GM21825 (cell line): ENCODE measurements around the gene L3MBTL1.
A peak's percentile ranks its signal among the peaks of the same experiment; 100 is the strongest.

Source experiments
- ATAC-seq: cut with Tn5 transposase; IDR thresholded peaks from one replicate; pipeline ENCODE4 v1.9.1; 2021; ENCODE audit warnings: mild to moderate bottlenecking, moderate library complexity; ENCODE audit not compliant: unreplicated experiment

Gene L3MBTL1

GRCh38 chr20:43507150-43508080 lies at the start of gene L3MBTL1:
L3MBTL1 (plus strand) TSS chr20:43507697; CDS start chr20:43513504, 5,807 bp downstream.
- no peak for ATAC-seq

DNA sequence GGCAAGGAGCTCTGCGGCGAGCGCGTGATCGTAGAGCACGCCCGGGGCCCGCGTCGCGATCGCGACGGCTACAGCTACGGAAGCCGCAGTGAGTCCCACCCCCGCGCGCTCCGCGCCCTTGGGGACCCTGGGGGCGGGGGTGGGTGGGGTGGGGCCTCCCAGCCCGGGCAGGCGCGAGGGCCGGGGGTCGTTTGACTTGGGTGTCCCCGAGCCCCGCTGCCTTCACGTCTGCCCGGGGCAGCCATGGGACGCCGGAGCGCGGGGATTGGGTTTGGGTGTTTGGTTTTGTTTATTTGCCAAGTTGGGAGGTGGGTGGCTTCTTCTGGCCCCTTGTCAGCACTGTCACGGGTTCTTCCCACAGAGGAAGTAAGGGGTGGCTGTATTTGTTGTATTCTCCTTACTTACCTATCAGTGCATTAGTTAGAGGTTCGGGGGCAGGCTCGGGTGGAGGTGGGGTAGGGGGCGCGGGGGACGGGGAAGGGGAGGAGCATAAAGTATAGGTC lies 49.0 kb upstream of the L3MBTL1 start:
- ATAC-seq, result no peak

DNA sequence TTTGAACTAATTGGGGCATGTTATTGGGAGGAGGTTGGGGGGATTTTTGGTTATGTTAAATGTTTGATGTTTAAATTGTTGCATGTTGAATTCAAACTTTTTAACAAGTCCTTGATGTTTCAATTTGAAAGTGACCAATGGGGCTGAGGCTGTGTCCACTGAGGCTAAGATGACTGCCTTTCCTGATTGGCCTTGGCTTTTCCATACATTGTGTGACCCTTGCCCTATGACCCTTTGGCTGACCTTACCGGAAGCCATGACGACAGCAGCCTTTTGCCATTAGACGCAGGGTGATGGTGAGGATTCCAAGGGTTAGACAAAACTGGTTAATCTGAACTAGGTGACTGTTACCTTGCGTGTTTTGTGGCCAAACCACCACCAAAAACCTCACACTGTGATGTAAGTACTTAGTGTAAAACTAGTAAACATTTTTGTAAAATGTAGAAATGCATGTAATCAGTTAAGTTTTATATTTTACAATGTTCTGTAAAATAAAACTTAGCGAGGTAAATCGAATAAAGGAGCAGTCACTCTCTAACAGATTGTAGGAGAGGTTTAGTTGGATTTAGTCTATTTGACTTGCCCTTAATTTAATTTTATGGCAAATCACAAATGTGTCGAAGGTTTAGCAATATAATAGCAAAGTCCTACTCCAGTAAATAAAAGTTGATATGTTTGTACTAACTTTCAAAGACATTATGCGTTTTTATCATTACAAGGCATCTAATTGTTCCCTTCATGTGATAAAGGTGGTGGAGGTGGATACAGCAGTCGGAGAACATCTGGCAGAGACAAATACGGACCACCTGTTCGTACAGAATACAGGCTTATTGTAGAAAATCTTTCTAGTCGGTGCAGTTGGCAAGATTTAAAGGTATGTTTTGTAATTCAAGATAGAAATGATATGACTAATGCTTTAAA lies 48.2 kb upstream of the L3MBTL1 start:
- ATAC-seq, result no peak

GRCh38 chr20:43460172-43460829 lies 47.2 kb upstream of the L3MBTL1 start:
- ATAC-seq, result no peak

DNA sequence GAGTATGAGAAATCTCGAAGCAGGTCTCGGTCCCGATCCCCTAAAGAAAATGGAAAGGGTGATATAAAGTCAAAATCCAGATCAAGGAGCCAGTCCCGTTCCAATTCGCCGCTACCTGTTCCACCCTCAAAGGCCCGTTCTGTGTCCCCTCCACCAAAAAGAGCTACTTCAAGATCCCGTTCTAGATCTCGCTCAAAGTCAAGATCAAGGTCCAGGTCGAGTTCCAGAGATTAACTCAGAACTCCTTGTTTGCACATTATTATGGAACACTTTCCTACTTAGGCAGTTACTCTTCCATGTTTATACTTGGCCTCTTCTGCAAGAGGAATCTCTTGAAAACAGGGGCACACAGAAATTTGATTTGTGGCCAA lies 46.7 kb upstream of the L3MBTL1 start:
- ATAC-seq, result no peak

- ATAC-seq, result no peak
These were observed 45.4 kb upstream of the L3MBTL1 start for GRCh38 chr20:43461894-43462659.

DNA sequence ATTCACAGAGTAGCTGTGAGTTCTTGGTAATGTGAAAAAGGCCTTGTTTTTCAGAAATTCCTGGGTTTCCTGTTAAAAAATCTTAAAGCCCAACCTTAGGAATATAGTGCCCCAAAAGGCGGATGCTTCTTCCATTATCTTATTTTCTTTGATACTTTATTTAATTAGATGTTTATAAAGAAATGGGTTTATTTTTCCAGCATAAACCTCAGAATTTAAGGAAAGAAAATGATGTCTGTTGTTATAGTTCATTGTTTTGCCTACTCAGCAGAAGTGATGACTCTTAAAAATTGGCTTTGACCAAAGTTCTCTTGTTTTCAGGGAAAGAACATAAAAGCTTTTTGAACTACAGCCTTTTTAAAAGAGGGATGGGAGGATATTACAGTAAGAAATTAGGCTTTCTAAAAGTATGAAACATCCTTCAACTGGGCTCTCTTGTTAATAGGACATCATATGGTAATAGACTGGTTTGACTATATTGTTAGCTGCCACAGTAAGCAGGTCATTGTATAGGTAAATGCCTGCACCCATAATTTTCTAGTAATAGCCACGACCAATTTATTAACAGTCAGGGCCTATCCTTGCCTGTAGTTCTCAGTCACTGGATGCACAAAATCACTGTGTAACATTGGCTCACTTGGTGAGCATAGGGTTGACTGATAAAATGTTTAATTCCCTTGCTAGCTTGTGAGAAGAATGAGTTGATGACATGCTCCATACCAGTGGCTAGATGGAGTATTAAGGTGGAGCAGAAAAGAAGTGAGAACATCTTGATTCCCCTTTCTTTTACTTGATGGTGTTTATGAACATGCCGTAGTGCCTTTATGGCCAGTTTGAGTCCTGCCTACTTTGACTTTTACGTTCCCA lies 44.6 kb upstream of the L3MBTL1 start:
- ATAC-seq, result no peak

GRCh38 chr20:43463527-43464218 lies 43.8 kb upstream of the L3MBTL1 start:
- ATAC-seq, result no peak

GRCh38 chr20:43464219-43464790 lies 43.2 kb upstream of the L3MBTL1 start:
- no peak for ATAC-seq

DNA sequence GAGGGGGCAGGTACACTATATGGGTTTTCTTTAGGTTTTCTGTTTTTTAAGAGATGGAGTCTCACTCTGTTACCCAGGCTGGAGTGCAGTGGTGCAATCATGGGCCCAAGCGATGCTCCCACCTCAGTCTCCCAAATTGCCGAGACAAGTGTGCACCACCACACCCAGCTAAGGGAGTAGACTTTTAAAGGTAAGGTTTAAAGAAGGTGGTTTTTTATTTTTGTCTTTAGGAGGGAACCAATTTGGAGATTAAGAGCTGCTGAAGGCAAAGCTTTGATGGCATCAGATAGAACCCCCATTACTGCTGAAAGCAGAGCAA lies 41.9 kb upstream of the L3MBTL1 start:
- no peak for ATAC-seq

GRCh38 chr20:43467589-43467988 lies 39.9 kb upstream of the L3MBTL1 start:
- ATAC-seq, result no peak

GRCh38 chr20:43472671-43473380 lies 34.7 kb upstream of the L3MBTL1 start:
- ATAC-seq, result no peak

GRCh38 chr20:43473381-43473704 lies 34.2 kb upstream of the L3MBTL1 start:
- ATAC-seq, result no peak

DNA sequence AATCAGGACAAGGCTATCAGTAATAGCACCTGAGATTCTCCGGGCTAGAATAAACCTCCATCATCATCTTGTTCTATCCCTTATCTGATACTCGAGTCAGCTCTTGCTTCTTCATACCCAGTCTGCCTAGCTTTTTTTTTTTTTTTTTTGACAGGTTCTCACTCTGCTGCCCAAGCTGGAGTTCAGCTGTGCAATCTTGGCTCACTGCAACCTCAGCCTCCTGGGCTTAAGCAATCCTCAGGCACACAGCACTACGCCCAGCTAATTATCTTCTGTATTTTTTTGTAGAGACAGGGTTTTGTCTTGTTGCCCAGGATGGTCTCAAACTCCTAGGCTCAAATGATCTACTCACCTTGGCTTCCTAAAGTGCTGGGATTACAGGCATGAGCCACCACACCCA lies 30.3 kb upstream of the L3MBTL1 start:
- no peak for ATAC-seq

DNA sequence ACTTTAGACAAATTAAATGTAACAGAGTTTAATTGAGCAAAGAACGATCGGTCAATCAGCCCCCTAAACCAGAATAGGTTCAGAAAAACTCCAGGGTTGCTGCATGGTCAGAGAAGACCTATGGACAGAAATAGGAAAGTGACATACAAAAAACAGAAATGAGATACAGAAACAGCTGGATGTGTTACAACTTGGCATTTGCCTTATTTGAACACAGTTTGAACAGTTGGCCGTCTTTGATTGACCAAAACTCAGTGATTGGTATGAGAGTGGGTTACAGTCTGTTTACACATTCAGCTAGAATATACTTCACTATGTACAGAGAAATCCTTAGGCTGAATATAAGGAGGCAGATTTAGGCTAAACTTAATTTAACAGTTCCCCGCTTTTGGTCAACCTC lies 29.9 kb upstream of the L3MBTL1 start:
- no peak for ATAC-seq

DNA sequence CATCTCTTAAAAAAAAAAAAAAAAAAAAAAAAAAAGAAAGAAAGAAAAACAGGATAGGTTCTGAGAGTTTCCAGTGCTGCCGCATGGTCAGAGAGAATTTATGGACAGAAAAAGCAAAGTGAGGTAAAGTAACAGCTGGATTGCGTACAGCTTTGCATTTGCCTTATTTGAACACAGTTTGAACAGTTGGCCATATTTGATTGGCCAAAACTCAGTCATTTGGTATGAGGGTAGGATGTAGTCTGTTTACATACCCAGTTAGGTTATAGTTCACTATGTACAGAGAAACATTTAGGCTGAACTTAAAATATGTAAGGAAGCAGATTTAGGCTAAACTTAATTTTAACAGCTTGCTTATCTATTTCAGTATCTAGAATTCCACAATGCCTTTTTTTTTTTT lies 17.5 kb upstream of the L3MBTL1 start:
- no peak for ATAC-seq

GRCh38 chr20:43492101-43492500 lies 15.4 kb upstream of the L3MBTL1 start:
- ATAC-seq, result peak; percentile 76

DNA sequence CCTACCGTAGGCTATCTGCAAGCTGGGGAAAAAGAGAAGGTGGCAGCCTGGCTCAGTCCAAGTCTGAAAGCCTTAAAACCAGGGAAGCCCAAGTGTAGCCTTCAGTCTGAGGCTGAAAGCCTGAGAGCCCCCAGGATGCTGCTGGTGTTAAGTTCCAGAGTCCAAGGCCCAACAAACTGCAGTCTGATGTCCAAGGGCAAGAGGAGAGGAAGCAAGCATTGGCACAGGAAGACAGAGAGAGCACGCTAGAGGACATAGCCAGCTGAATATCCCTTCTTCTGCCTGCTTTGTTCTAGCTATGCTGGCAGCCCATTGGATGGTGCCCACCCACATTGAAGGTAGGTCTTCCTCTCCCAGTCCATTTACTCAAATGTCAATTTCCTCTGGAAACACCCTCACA lies 12.1 kb upstream of the L3MBTL1 start:
- ATAC-seq, result no peak
